ENCODE results near the gene UMODL1.

The UMODL1 gene

DNA sequence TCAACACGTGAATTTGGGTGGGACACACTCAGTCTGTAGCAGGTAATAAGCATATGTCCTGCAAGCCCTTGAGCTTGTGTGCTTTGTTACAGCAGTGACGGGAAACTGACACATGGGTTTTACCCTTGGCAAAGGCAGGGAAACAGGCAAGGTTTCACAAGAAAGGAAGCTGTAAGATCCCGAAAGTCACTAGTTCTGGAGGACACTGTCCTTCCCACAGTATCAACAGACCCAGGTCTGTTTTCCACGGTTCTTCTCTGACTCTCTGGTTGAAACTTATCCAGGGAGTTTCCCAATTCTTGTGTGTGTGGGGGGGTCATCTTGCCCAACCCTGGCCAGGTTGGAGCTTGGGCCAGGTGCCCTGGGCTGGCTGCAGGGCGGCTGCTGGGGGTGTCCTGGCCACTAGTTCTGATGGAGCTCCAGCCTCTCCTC lies 31.6 kb upstream of the UMODL1 start:
- DNase-seq, result no peak

DNA sequence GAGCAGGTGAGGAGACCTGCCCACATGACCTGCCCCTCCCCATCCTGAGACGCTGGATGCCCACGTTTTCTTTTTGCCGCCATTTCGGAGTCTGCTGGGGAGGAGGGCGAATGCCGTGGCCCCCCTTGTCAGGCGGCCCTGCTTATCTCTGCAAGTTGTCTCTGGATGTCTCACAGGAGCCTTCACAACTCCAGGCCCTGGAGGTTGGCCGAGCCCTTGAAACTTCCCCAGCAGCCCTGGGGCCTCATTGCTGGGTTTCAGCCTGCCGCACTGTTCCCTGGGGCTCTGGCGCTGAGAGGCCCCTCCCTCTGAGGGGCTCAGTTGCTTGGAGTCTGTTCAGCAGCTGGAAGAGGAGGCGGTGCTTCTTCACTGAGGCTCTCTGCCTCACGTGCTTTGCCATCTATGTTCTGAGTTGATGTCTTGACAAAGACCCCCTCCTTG lies 31.2 kb upstream of the UMODL1 start:
- no peak for DNase-seq

DNA sequence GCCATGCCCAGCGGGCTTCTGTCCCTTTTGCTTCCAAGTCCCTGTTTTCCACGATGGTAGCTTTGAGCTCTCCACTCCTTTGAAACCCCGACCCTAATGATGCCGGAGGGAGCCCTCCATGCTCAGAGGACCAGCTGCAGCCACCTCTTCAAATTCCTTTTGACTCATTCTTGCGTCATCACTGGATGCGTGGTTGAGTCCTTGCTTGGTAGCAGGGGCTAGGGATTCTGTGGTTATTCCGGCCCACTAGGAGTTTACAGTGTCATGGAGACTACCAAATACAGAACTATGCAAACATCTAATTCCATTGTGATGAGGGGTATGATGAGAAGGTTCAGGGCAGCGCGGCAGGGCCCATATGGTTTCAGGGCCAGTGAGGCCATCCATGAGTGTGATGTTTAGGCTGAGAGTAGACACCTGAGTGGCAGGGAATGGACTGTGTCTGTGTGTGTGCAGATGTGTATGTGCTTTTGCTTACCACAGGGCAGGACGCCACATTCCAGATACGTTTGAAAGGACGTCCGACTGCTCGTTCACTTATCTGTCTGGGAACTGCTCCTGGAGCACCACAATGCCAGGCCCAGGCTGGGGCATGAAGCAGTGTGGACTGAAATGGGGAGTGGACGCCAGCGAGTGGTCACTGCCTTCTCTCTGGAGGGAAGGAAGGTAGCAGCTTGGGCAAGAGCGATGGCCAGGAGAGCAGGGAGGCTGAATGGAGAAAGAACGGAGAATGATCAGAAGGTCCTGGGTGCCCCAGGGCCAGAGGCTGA lies 30.5 kb upstream of the UMODL1 start:
- DNase-seq, result no peak

DNA sequence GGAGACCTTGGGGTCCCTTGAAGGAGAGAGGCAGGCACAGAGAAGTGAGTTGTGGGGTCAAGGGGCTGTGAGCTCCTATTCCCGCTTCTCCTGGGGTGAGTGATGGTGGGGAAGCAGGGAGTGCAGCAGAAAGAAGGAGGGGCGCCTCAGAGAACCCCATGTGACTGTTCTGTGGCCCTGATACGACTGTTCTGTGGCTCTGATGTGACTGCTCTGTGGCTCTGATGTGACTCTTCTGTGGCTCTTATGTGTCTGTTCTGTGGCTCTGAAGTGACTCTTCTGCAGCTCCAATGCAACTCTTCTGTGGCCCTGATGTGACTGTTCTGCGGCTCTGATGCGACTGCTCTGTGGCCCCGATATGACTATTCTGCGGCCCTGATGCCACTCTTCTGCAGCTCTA lies 29.9 kb upstream of the UMODL1 start:
- DNase-seq, result no peak

- no peak for DNase-seq
These were observed 29.4 kb upstream of the UMODL1 start for GRCh38 chr21:42041711-42042110.

- no peak for DNase-seq
These were observed 28.5 kb upstream of the UMODL1 start for GRCh38 chr21:42042651-42043050.

DNA sequence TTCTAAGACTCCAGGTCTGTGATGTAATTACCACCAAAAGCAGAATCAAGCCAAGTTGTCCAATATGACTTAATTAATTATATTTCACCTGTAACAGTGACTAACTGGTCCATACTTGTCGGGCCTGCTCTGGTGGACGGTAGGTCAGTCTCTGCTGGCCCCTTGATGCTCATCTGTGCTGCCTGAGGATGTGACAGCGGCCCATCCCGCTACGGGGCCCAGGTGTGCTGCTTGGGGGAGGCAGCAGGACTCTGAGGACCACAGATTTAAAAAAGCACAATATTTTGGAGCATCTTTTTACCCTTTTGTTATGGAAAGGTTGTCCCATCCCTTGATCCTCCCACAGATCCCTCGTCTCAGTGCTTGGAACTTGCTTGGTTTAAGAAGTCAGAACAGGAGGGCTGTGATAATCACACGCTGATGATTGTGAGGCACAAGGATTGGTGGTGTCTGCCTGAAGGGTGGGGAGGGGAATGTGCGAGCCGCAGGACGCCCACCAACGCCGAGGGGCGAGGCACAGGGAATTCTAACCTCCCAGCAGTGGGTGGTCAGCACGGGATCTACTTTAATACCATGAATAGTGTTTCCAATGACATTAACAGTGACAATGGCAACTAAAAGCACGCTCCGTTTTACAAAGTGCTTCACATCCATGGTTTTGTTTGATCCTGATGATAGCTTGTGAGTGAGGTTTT lies 27.8 kb upstream of the UMODL1 start:
- DNase-seq, result no peak

- DNase-seq, result no peak
These were observed 27.2 kb upstream of the UMODL1 start for GRCh38 chr21:42043961-42044360.

DNA sequence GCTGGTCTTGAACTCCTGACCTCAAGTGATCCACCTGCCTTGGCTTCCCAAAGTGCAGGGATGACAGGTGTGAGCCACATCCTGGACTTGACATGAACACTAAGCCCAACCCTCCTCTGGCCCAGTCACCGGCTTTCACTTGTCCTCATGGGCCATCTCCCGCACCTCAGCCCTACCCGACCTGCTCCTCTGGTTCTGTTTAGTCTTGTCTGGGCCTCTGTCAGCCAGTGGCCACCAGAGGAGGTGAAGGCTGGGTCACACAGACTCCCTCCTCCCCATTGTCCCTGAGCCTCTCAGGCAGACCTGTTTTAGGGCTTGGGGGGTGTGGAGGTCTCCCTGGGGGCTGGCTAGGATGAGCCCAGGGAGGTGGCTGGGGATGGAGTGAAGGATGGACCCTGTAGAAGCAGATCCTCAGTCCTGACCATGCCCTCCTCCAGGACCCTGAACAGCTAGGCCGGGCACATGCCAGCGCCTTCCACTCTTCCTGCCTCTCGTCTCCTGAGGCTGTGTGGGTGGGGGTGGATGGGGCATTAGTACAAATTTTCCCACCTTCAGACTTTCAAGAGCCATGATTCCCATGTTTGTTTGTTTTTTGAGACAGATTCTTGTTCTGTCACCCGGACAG lies 26.1 kb upstream of the UMODL1 start:
- DNase-seq, result no peak

DNA sequence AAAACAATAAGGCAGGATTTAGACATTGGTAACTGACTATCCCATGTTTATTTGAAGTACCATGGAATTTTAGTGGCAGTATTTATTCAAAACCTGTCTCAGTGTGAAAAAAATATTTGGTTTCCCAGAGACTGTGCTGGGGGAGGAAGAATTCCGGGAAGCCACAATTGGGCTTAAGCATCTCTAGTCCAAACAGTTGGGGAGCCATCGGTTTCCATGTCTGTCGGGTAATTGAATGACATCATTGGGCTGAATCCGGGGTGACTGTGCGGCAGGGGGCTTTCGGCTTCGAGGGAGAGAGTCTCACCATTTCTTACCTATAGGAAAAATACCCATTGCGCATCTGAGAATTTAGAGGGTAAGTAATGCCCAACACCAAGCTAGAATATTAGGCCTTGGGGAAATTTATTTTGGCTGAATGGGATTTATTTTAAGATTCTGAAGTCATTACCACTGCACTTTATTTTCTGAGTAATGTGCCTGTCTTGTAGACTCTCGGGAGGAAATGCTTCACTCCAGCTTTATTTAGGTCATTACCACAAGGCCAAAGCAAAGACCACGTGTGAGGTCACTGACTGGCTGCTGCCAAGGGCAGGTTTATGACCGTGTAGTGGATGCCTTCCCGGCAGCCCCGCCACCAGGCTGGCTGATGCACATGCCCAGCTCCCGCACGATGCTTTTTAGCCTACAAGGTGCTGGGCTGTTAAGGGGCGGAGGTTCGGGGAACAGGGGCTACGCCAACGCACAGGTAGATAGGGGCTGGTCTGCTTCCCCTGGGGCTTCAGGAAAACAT lies 23.1 kb upstream of the UMODL1 start:
- DNase-seq, result no peak

DNA sequence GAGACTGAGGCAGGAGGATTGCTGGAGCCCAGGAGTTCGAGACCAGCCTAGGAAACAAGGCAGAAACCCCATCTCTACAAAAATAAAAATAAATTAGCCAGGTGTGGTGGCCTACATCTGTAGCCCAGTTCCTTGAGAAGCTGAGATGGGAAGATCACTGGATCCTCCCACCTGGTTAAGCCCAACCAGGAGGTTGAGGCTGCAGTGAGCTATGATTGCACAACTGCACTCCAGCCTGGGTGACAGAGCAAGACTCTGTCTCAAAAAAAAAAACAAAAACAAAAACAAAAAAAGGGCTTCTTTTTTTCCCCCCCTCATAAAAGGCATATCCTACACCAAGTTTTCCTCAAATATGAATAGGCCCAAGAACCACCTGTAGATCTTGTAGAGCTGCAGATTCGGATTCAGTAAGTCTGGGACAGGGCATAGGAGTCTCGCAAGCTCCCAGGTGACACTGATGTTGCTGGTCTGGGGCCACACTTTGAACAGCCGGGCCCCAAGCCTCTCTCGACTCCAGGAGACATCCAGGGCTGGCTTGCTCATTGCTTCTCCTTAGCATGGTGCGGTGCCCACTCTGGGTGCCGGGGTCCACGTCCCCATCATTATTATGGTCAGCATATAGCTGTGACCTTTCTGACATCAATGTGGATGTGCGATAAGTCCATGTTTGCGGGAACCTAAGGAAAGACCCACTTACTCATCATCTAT lies 22.1 kb upstream of the UMODL1 start:
- no peak for DNase-seq

- DNase-seq, result no peak
These were observed 21.3 kb upstream of the UMODL1 start for GRCh38 chr21:42049578-42050430.

GRCh38 chr21:42051788-42052187 lies 19.3 kb upstream of the UMODL1 start:
- no peak for DNase-seq

GRCh38 chr21:42055425-42055824 lies 15.7 kb upstream of the UMODL1 start:
- no peak for DNase-seq

- no peak for DNase-seq
These were observed 14.6 kb upstream of the UMODL1 start for GRCh38 chr21:42056468-42056867.

DNA sequence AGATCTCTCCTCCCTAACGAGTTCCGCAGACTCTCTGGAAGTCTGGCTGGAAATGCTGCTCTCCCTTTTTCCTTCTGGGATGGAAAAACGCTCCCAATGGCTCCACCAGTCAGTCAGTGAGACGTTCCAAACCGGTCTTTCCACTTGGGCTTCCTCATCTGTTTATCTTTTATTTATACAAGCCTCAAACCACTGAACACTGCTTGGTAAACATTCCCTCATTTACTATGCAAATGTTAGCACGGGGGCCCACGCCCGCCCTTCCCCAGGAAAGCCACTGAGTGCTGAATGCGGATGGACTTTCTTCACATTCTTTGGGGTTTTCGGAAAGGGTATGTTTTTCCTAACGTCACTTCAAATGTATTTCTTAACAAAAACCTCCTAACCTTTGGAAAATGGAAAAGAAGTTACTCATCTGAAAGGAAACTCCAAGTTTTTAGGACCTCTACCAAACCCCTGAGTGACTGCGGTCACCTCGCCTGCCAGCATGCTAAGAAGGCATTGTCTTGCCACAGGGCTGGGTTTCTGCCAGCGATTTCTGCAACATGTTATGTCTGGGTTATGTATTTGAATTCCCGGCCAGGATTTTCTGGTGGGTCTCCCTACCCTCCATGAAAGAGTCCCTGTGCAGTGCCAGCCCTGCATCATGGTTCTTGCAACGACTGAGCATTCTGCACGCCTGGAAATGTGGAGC lies 14.0 kb upstream of the UMODL1 start:
- DNase-seq, result peak; percentile 72

- no peak for DNase-seq
These were observed 13.2 kb upstream of the UMODL1 start for GRCh38 chr21:42057851-42058437.

- DNase-seq, result no peak
These were observed 12.4 kb upstream of the UMODL1 start for GRCh38 chr21:42058631-42059111.

DNA sequence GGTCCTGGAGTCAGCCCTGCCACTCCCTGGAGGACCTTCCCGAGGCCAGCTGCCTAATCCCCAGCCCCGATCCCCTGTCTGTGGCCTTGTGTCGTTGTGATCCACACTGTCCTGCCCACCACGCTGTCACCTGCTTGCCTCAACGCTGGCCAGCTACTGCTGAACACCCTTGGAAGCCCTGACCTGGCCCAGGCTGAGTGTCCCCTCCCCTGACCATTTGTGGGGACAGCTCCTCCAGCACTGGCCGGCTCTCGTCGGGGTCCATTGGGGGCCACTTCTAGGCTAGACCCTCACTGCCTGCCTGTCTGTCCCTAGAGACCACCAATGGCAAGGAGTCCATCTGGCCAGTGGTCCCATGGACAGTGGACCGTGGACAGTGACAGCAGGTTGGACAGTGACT lies 12.0 kb upstream of the UMODL1 start:
- DNase-seq, result no peak

DNA sequence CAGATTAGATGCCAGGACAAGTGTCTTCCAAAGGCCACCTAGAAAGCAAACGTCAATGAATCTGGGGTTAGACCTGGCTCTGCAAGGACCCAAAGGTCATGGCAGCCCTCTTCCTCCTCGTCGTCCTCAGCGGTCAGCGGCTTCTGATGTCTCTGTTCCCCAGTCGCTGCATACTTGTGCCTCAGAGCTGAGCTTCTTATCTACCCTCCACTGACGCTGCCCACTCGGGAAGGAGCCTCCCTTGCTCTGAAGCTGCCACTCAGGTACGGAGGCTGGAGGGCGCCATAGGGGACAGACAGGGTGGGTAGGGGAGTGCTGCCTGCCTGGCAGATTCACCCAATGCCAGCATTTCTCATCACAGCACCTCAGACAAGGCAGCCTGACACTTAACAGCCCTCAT lies 11.4 kb upstream of the UMODL1 start:
- DNase-seq, result no peak

All from right forelimb (tissue), 1 donor.